HG02870 (cell line): ENCODE results near the gene GSTA5.
A peak's percentile ranks its signal among the peaks of the same experiment; 100 is the strongest.
"Not testable (repeated sequence)": the region's sequence is repeated elsewhere in the genome, so short reads cannot be mapped to it uniquely, and the experiment has no call there.

ENCODE experiments used
- ATAC-seq: cut with Tn5 transposase; IDR thresholded peaks from one replicate; pipeline ENCODE4 v1.9.1; 2021; ENCODE audit warnings: mild to moderate bottlenecking, moderate library complexity; ENCODE audit not compliant: unreplicated experiment

The GSTA5 gene

GRCh38 chr6:52839124-52840055 lies 1.2 kb downstream of the GSTA5 start:
- peak; percentile 70 for ATAC-seq

DNA sequence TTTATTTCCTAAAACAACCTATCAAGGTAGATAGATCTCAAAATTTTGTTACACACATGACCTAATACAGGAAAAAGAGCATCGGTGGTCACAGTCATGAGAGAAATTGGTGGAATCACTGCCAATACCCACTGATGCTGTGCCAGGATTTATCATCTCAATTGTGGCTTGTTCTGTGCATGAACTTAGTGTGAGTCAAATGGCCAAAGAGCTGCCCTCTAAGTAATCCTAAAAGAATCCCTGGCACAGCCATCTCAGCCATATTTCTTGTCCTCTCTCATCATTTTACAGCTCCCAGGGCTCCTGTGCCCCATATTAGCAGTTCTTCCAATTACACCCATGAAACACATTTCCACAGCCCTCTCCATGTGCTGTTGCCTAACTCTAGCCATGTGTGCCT lies 6.1 kb downstream of the GSTA5 start:
- ATAC-seq = no peak

DNA sequence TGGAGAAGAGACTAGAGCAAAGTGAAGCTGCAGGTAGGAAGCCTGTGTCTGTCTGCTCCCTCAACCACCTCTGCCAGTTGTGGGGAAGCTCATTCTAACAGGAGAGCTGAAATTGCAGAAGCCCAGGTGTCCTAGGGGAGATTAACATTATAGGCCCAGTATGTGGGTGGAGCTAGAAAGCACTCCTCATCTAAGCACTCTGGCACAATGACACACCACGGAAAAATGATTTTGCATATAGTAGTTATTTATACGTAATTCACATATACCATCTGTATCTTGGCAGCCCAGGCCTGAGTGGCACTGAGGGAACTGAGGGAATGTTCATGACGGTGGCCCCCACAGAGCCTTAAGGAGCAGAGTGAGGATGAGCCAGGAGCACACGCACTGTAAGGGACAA lies 9.7 kb downstream of the GSTA5 start:
- not testable (repeated sequence) for ATAC-seq

- no peak for ATAC-seq
Measured at GRCh38 chr6:52829046-52829817, 11.4 kb downstream of the GSTA5 start.

GRCh38 chr6:52828621-52829020 lies 12.0 kb downstream of the GSTA5 start:
- not testable (repeated sequence) for ATAC-seq

GRCh38 chr6:52827073-52827783 lies 13.4 kb downstream of the GSTA5 start:
- not testable (repeated sequence) for ATAC-seq

- no peak for ATAC-seq
Measured at GRCh38 chr6:52826513-52826912, 14.1 kb downstream of the GSTA5 start.

DNA sequence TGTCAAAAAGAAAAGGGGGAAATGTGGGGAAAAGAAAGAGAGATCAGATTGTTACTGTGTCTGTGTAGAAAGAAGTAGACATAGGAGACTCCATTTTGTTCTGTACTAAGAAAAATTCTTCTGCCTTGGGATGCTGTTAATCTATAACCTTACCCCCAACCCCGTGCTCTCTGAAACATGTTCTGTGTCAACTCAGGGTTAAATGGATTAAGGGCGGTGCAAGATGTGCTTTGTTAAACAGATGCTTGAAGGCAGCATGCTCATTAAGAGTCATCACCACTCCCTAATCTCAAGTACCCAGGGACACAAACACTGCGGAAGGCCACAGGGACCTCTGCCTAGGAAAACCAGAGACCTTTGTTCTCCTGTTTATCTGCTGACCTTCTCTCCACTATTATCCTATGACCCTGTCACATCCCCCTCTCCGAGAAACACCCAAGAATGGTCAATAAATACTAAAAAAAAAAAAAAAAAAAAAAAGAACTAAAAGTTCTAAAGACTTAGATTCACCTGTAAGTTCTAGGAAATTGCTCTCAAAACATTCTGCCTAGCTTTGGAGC lies 14.6 kb downstream of the GSTA5 start:
- not testable (repeated sequence) for ATAC-seq

DNA sequence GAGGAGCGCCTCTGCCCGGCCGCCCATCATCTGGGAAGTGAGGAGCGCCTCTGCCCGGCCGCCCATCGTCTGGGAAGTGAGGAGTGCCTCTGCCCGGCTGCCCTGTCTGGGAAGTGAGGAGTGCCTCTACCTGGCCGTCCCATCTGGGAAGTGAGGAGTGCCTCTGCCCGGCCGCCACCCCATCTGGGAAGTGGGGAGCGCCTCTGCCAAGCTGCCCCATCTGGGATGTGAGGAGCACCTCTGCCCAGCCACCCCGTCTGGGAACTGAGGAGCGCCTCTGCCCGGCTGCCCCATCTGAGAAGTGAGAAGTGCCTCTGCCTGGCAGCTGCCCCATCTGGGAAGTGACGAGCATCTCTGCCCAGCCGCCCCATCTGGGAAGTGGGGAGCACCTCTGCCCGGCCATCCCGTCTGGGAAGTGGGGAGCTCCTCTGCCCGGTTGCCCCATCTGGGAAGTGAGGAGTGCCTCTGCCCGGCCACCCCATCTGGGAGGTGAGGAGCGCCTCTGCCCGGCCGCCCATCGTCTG lies 15.3 kb downstream of the GSTA5 start:
- ATAC-seq = not testable (repeated sequence)

DNA sequence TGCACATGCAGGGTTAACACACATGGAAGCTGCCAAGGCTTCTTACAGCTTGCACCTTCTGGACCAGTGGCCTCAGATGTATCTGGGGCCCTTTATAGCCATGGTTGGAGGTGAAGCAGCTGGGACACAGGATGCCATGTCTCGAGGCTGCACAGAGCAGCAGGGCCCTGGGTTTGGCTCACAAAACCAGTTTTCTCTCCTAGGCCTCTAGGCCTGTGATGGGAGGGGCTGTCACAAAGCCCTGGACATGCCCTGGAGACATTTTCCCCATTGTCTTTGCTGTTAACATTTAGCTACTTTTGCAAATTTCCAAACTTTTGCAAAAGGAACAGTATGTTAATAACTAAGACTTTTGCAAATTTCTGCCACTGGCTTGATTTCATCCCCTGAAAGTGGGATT lies 18.8 kb downstream of the GSTA5 start:
- no peak for ATAC-seq

DNA sequence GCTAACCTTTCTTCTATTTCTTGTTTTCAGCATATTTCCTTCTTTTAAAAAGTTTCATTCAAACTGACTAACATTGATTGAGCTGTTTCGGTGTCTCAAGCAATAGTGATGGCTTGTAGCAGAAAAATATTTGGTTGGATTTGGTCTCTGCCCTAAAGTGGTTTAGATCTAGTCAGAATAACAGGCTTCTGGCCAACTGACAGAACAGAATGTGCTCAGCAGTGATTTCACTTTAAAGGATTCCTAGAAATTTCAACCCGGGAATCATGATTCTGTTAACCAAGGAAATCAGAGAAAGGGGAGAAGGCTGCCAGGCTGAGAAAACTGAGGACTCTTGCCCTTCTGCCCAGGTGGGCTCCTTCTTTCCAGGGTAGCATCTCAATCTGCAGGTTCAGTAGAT lies 20.4 kb downstream of the GSTA5 start:
- no peak for ATAC-seq

GRCh38 chr6:52815167-52816092 lies 25.2 kb downstream of the GSTA5 start:
- peak; percentile 91 for ATAC-seq

DNA sequence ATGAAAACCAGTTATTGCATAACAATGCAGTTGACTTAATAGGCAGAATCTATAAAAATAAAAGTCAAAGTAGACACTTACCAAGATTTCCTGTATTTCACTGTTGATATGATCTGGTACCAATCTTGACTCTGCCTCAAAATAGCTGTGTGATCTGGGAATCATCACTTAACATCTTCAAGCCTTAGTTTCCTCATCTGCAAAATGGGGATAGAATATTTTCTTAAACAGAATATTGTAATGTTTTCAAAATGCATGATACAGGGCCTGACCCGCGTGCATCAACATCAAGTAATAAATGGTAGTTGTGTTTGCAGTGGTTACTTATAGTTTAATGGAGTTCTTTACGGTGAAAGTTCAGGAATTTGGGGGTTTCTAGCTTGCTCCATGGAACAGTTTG lies 26.1 kb downstream of the GSTA5 start:
- ATAC-seq = not testable (repeated sequence)

- not testable (repeated sequence) for ATAC-seq
Measured at GRCh38 chr6:52809777-52810176, 30.8 kb downstream of the GSTA5 start.

DNA sequence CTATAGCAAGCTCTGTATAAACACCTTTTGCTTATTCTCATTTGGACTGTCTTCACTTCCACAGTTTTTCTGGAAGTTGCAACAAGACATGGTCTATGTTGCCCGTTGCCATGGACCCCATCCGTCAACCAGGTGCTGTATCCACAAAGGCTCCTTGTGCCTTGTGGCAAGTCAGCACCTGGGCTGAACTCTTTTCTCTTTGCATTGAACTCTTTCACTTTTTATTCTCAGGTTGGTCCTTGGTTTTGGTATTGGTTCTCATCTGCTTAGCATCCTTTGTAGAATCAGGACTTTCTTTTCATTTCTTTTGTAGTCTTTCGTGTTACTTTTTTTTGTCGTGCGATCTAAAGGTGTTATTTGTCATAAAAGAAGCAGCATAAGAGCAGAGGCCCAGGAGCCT lies 32.0 kb downstream of the GSTA5 start:
- ATAC-seq = no peak

GRCh38 chr6:52803668-52804255 lies 36.9 kb downstream of the GSTA5 start, which contains the start of gene GSTA1:
Gene GSTA1, minus strand, starts transcription at chr6:52803816. Its CDS starts 4,549 bp downstream, at chr6:52799267.
- not testable (repeated sequence) for ATAC-seq

DNA sequence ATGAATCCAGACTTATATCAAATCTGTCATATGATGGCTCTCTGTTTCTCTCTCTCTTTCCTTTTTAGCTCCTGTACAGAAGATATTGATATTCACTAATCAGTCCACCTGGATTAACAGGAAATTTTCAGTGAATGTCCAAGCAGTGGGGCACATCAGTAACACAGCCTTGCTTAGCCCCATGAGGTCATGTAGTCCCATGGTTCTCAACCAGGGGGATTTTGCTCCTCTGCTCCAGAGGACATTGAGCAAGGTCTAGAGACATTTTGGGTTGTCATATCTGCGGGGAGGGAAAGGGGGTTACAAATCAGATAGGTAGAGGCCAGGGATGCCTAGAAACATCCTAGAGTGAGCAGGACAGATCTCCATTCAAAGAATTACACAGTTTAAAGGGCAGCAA lies 37.8 kb downstream of the GSTA5 start:
- no peak for ATAC-seq

GRCh38 chr6:52801188-52801841 lies 39.3 kb downstream of the GSTA5 start:
- no peak for ATAC-seq

- ATAC-seq = not testable (repeated sequence)
Measured at GRCh38 chr6:52799272-52799671, 41.3 kb downstream of the GSTA5 start.
